Natural killer cell (primary cell): Measurements from ENCODE around the gene TMEM245. TPM values are rescaled to one million over a fixed set of nuclear protein-coding genes. Genes with fewer than 3 reads are reported as not detected.

ENCODE experiments used
- ATAC-seq, 3 donors: fragments of 150-1000 bp in 2 of 3; fragments of 200-7000 bp in 1 of 3; cut with Tn5 transposase; 1 replicate in 1 of 3; 2 replicates in 2 of 3; pipeline ENCODE4 v1.10.0; 2021; ENCODE audit warnings: mild to moderate bottlenecking in 2 of 3, moderate library complexity in 2 of 3
- DNase-seq, 2 donors: peaks; one replicate each; pipeline versions ENCODE4 v3.0.0 to v3.0.0-alpha.2; 2013 to 2021; ENCODE audit warnings: mixed read lengths in 1 of 2
- H3K27ac ChIP-seq: one replicate; pipeline ENCODE4 v1.5.1; 2013; ENCODE audit warnings: mild to moderate bottlenecking, low read length
- H3K27me3 ChIP-seq: one replicate; pipeline ENCODE4 v1.6.1; 2013; ENCODE audit warnings: low read length; ENCODE audit not compliant: control insufficient read depth, insufficient read depth
- H3K36me3 ChIP-seq: one replicate; pipeline ENCODE4 v1.6.1; 2013; ENCODE audit warnings: low read length; ENCODE audit not compliant: control insufficient read depth, insufficient read depth
- H3K4me1 ChIP-seq: one replicate; pipeline ENCODE4 v1.6.1; 2013; ENCODE audit warnings: low read length; ENCODE audit not compliant: control insufficient read depth, insufficient read depth
- H3K4me3 ChIP-seq: one replicate; pipeline ENCODE4 v1.5.1; 2013; ENCODE audit warnings: low read length
- H3K9me3 ChIP-seq: one replicate; pipeline ENCODE4 v1.6.1; 2013; ENCODE audit warnings: low read length; ENCODE audit not compliant: control insufficient read depth, insufficient read depth
- H3K27ac Mint-ChIP-seq, 2 donors: one replicate each; pipeline ENCODE4 v1.8.0; 2022; ENCODE audit warnings: mild to moderate bottlenecking in 2 of 2, mixed read lengths in 2 of 2, moderate library complexity in 1 of 2
- H3K27me3 Mint-ChIP-seq, 2 donors: one replicate each; pipeline ENCODE4 v1.8.0; 2022; ENCODE audit warnings: low read depth in 2 of 2, mixed read lengths in 2 of 2
- H3K36me3 Mint-ChIP-seq: one replicate; pipeline ENCODE4 v1.8.0; 2022; ENCODE audit warnings: mixed read lengths
- H3K4me1 Mint-ChIP-seq, 2 donors: one replicate each; pipeline ENCODE4 v1.8.0; 2022; ENCODE audit warnings: mixed read lengths in 2 of 2
- H3K4me3 Mint-ChIP-seq: one replicate; pipeline ENCODE4 v1.8.0; 2022; ENCODE audit warnings: mild to moderate bottlenecking, moderate library complexity, mixed read lengths
- H3K9me3 Mint-ChIP-seq, 2 donors: one replicate each; pipeline ENCODE4 v1.8.0; 2022; ENCODE audit warnings: mixed read lengths in 2 of 2
- WGBS: methylation state at CpG from one replicate; pipeline ENCODE4 v1.1.7; 2013; ENCODE audit warnings: missing lambda C conversion rate; ENCODE audit not compliant: insufficient coverage; 5-methylcytosine and 5-hydroxymethylcytosine counted together
- intact Hi-C: fragments of 100-400 bp; cut with micrococcal nuclease; formaldehyde crosslinking; loops from one replicate; pipeline ENCODE4 v1.14.2; 2022
- total RNA-seq, 4 donors: library from RNA; stranded (reverse); fragments of 120-200 nt in 1 of 4; gene quantifications; one replicate each; pipeline versions ENCODE4 v1.2.3 to v1.2.4, GENCODE V29; 2013 to 2022
- TF ChIP-seq, protein P1 (sequence below): fragments of 200-600 bp; IDR thresholded peaks from one replicate; pipeline ENCODE4 v1.8.0; 2022; ENCODE audit warnings: antibody characterized with exemption

TMEM245 gene
- total RNA-seq, 3 donors from 2014 or later (not counting 1 experiment from before 2014, with no cell fraction given), result 14.5 to 22.5 (median 21.8) TPM

DNA sequence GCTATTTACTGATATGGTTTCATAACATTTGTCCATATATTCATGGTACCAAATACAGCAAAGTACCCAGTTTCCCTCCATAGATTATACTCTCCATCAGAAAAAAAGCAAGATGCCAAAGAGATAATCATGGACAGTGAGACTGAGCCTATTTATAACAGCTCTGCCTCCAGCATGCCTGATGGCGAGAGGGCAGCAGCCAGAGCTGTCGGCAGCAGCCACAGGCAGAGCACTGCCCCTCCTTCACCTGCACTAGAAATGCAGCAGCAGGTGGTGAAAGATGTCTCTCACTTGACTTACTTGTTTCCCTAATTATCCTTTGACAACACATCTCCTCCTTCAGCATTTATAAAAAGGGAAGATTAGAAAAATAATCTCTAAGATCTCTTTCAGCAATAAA is 138.9 kb downstream of the TMEM245 start:
- H3K27ac Mint-ChIP-seq, result no peak overlapping the region
- no peaks in the 10 kb centered on the region for H3K27me3 Mint-ChIP-seq
- no peaks in the 10 kb centered on the region for H3K4me1 Mint-ChIP-seq
- no peaks in the 10 kb centered on the region for H3K9me3 Mint-ChIP-seq
- DNase-seq (no peak), ATAC-seq (no peak)
- intact Hi-C loops, result no loop called here
- H3K4me3 Mint-ChIP-seq, result no peak overlapping the region
- Histone ChIP-seq H3K4me1 (no peaks in the 10 kb centered on the region), H3K27ac (no peak overlapping the region), H3K9me3 (no peaks in the 10 kb centered on the region), H3K36me3 (no peaks in the 10 kb centered on the region), H3K27me3 (no peaks in the 10 kb centered on the region), H3K4me3 (no peak overlapping the region)
- TF ChIP-seq, protein P1, sequence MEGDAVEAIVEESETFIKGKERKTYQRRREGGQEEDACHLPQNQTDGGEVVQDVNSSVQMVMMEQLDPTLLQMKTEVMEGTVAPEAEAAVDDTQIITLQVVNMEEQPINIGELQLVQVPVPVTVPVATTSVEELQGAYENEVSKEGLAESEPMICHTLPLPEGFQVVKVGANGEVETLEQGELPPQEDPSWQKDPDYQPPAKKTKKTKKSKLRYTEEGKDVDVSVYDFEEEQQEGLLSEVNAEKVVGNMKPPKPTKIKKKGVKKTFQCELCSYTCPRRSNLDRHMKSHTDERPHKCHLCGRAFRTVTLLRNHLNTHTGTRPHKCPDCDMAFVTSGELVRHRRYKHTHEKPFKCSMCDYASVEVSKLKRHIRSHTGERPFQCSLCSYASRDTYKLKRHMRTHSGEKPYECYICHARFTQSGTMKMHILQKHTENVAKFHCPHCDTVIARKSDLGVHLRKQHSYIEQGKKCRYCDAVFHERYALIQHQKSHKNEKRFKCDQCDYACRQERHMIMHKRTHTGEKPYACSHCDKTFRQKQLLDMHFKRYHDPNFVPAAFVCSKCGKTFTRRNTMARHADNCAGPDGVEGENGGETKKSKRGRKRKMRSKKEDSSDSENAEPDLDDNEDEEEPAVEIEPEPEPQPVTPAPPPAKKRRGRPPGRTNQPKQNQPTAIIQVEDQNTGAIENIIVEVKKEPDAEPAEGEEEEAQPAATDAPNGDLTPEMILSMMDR, result no peak
- H3K36me3 Mint-ChIP-seq, result no peaks in the 10 kb centered on the region
- 100% methylated on average over 2 of the region's 2 CpGs for whole genome bisulfite sequencing

DNA sequence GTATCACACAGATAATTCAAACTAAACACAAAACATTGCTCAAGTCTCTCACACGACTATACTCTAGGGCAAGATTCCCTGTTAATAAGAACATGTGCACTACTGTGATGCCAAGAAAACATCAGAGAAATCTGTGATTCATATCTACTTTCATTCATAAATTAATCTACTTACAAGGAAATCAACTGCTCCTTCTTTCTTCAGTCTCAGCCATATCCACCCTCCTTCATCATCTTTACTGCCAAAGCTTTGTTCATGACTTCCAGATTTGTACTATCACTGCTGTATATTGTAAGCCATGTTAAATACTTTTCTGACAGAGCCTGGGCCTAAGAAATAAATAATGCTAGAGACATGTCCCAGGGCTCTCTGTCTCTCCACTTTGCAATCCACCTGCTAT is 141.5 kb downstream of the TMEM245 start:
- H3K4me1 ChIP-seq, result no peaks in the 10 kb centered on the region
- Mint-ChIP-seq H3K9me3 (no peaks in the 10 kb centered on the region), H3K27ac (no peak overlapping the region), H3K36me3 (no peaks in the 10 kb centered on the region), H3K4me3 (no peak overlapping the region), H3K27me3 (no peaks in the 10 kb centered on the region), H3K4me1 (no peaks in the 10 kb centered on the region)
- 73% methylated on average over 1 of the region's 1 CpG for WGBS
- no peaks in the 10 kb centered on the region for H3K36me3 ChIP-seq
- no peak overlapping the region for H3K27ac ChIP-seq
- H3K27me3 ChIP-seq, result no peaks in the 10 kb centered on the region
- TF ChIP-seq, protein P1, result no peak
- ATAC-seq (no peak), DNase-seq (no peak)
- H3K4me3 ChIP-seq, result no peak overlapping the region
- intact Hi-C loops, result no loop called here
- no peaks in the 10 kb centered on the region for H3K9me3 ChIP-seq

- Mint-ChIP-seq H3K4me3 (no peak overlapping the region), H3K9me3 (no peaks in the 10 kb centered on the region), H3K36me3 (no peaks in the 10 kb centered on the region), H3K27ac (no peak overlapping the region), H3K27me3 (no peaks in the 10 kb centered on the region), H3K4me1 (no peaks in the 10 kb centered on the region)
- WGBS, result 78% methylated on average over 3 of the region's 5 CpGs
- ATAC-seq (no peak), DNase-seq (no peak)
- TF ChIP-seq, protein P1, result no peak
- no peaks in the 10 kb centered on the region for H3K36me3 ChIP-seq
- H3K27ac ChIP-seq, result no peak overlapping the region
- H3K4me3 ChIP-seq, result no peak overlapping the region
- H3K9me3 ChIP-seq, result no peaks in the 10 kb centered on the region
- H3K27me3 ChIP-seq, result no peaks in the 10 kb centered on the region
- no peaks in the 10 kb centered on the region for H3K4me1 ChIP-seq
- intact Hi-C loops, result no loop called here
Measured at GRCh38 chr9:108973895-108974294, 145.9 kb downstream of the TMEM245 start.

DNA sequence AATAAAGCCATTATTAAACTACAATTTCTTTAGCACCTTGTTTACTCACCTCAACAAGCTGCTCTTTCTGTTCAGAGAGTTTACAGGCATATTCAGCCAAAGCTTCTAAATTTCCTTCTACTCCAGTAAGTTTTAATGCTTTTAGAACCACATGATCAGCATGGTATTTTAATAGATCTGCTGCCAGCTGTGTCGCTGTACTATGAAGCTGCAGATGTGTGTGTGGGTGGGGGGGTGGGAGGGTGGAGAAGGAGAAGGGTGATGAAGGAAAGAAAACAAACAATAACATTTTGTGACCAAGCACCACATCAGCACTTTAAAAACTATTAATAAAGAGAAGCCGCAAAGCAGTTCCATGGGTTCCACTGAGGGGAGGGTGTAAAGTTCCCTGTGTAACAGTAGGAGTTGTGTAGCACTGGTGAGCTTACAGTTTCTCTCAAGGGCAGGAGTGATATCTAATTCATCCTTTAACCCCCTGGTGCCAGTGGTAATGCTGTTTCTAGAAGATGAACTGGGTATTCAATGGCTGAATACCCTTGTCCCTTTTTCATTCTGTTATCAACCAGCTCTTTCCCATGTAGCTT is 147.0 kb downstream of the TMEM245 start:
- DNase-seq, result no peak
- WGBS, result no CpG with 5 or more reads among the region's 2 CpGs
- H3K4me1 Mint-ChIP-seq, result no peaks in the 10 kb centered on the region
- Histone ChIP-seq H3K27me3 (no peaks in the 10 kb centered on the region), H3K36me3 (no peaks in the 10 kb centered on the region), H3K4me1 (no peaks in the 10 kb centered on the region), H3K4me3 (no peak overlapping the region), H3K27ac (no peak overlapping the region), H3K9me3 (no peaks in the 10 kb centered on the region)
- no peak overlapping the region for H3K4me3 Mint-ChIP-seq
- H3K36me3 Mint-ChIP-seq, result no peaks in the 10 kb centered on the region
- H3K27ac Mint-ChIP-seq, result no peak overlapping the region
- H3K27me3 Mint-ChIP-seq, result no peaks in the 10 kb centered on the region
- no peak for ATAC-seq
- H3K9me3 Mint-ChIP-seq, result no peaks in the 10 kb centered on the region
- intact Hi-C loops, result no loop called here
- TF ChIP-seq, protein P1, result no peak
